ENCODE results near the gene SH3PXD2A.

- TF ChIP-seq CTCF (IDR thresholded peaks at IDR 0.05): no peak
- no peak for TF ChIP-seq POLR2AphosphoS5 (IDR thresholded peaks at IDR 0.05)
- no peak for TF ChIP-seq EP300 (IDR thresholded peaks at IDR 0.05; ENCODE audit: low read depth)
- no peak for TF ChIP-seq POLR2A (IDR thresholded peaks at IDR 0.05)
Measured at GRCh38 chr10:103599907-103600306, 255.5 kb downstream of the SH3PXD2A start.
